ENCODE measurements around the gene POLR2I.
"Not testable (repeated sequence)": the region's sequence is repeated elsewhere in the genome, so short reads cannot be mapped to it uniquely, and the experiment has no call there.

POLR2I gene

DNA sequence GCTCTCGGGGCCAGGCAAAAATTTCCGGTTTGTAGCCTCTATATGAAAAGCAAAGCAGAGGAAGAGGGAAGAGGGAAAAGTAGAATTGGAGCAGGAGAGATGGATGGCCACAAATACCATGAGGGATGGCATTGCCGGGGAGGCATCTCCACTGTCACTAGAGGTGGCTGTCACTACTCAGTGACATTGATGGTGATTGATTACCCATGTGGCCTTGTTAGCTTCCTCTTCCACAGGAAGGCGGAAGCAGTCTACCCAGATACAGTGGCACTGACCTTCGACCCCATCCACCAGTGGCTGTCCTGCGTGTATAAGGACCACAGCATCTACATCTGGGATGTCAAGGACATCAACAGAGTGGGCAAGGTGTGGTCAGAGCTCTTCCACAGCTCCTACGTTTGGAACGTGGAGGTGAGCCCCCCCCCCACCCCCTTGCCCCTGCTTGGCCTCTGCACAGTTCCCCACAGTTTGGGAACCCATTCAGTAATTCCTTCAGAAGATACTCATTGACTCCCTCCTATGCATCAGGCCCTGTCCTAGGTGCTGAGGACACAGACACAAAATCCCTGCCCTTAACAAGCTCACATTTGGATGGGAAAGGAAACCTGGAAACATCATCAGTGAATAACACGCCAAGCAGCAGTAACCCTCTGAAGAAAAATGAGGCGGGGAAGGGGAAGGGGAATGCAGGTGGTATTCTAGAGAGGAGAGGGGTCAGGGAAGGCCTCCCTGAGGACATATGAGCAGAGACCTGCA is 41.4 kb downstream of the POLR2I start:
- DNase-seq (ENCODE audit: low read depth) = no peak
- TF ChIP-seq, protein P1, sequence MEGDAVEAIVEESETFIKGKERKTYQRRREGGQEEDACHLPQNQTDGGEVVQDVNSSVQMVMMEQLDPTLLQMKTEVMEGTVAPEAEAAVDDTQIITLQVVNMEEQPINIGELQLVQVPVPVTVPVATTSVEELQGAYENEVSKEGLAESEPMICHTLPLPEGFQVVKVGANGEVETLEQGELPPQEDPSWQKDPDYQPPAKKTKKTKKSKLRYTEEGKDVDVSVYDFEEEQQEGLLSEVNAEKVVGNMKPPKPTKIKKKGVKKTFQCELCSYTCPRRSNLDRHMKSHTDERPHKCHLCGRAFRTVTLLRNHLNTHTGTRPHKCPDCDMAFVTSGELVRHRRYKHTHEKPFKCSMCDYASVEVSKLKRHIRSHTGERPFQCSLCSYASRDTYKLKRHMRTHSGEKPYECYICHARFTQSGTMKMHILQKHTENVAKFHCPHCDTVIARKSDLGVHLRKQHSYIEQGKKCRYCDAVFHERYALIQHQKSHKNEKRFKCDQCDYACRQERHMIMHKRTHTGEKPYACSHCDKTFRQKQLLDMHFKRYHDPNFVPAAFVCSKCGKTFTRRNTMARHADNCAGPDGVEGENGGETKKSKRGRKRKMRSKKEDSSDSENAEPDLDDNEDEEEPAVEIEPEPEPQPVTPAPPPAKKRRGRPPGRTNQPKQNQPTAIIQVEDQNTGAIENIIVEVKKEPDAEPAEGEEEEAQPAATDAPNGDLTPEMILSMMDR (conservative IDR thresholded peaks at IDR 0.05; ENCODE audit: low read length) = no peak
- no peak overlapping the region for H3K4me3 ChIP-seq (ENCODE audit: low read length)

DNA sequence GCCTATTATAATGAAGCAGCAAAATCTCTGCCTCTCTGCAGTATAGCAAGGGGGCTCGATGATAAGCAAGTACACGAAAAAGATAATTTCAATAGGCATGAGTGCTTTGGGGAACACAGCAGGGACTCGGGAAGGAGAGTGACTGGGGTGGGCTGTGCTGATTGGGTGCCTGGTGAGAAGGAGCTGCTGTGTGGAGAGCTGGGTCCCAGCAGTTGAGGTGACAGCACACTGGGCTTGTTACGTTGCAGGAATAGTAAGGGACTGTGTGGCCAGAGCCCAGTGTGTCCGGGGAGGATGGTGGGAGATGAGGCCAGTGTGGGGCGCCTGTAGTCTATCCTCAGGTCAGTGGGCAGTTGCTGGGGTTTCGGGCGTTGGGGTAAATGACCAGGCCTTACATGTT is 42.6 kb downstream of the POLR2I start:
- DNase-seq (ENCODE audit: low read depth) = no peak
- TF ChIP-seq, protein P1 (conservative IDR thresholded peaks at IDR 0.05; ENCODE audit: low read length) = no peak
- no peak overlapping the region for H3K4me3 ChIP-seq (ENCODE audit: low read length)

DNA sequence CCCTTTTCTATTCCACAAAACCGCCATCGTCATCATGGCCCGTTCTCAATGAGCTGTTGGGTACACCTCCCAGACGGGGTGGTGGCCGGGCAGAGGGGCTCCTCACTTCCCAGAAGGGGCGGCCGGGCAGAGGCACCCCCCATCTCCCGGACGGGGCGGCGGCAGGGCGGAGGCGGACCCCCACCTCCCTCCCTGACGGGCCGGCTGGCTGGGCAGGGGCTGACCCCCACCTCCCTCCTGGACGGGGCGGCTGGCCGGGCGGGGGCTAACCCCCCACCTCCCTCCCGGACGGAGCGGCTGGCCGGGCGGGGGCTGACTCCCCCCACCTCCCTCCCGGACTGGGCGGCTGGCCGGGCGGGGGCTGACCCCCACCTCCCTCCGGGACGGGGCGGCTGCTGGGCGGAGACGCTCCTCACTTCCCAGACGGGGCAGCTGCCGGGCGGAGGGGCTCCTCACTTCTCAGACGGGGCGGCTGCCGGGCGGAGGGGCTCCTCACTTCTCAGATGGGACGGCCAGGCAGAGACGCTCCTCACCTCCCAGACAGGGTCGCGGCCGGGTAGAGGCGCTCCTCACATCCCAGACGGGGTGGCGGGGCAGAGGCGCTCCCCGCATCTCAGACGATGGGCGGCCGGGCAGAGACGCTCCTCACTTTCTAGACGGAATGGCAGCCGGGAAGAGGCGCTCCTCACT is 45.7 kb downstream of the POLR2I start:
- not testable (repeated sequence) for H3K4me3 ChIP-seq (ENCODE audit: low read length); DNase-seq (ENCODE audit: low read depth)

DNA sequence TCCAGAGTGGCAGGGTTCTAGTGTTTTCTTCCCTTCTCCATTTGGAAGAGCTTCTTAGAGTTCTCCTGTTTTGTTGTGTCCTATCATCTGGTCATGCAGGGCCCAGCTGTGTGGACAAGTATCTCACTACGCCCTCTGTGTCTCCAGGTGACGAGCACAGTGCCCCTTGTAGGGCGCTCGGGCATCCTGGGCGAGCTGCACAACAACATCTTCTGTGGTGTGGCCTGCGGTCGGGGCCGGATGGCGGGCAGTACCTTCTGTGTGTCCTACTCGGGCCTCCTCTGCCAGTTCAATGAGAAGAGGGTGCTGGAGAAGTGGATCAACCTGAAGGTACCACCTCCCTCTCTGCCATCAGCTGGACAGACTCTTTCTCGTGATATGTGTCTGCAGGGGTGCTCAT is 47.0 kb downstream of the POLR2I start:
- TF ChIP-seq, protein P1 (conservative IDR thresholded peaks at IDR 0.05; ENCODE audit: low read length) = no peak
- DNase-seq (ENCODE audit: low read depth) = no peak
- no peak overlapping the region for H3K4me3 ChIP-seq (ENCODE audit: low read length)

DNA sequence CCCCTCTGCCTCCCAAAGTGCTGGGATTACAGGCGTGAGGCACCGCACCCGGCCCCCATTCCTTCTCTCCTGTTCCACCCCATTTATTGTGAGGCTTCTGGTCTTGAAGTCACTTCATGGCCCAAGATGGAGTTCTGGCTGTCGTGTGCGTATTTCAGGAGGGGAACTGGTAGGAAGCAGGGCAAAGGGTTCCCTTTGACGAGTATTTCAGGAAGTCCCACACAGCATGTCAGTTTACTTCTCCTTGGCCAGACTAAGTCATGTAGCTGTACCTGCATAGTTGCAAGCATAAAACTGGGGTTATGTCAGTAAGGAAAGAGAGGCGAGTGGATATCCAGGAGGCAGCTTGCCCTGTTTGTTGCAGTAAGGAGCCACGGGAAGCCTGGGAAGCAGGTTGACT is 49.8 kb downstream of the POLR2I start:
- TF ChIP-seq, protein P1 (conservative IDR thresholded peaks at IDR 0.05; ENCODE audit: low read length) = no peak
- no peak overlapping the region for H3K4me3 ChIP-seq (ENCODE audit: low read length)
- no peak for DNase-seq (ENCODE audit: low read depth)
